ENCODE results near the gene SOD1. TPM values are rescaled to one million over a fixed set of nuclear protein-coding genes. Genes with fewer than 3 reads are reported as not detected.
"Not testable (repeated sequence)": the region's sequence is repeated elsewhere in the genome, so short reads cannot be mapped to it uniquely, and the experiment has no call there.

The SOD1 gene
- total RNA-seq, 1 donor from 2014 or later = 87.7 TPM

- Histone ChIP-seq H3K9me3 (no peaks in the 10 kb centered on the region), H3K27me3 (no peaks in the 10 kb centered on the region), H3K36me3 (no peaks in the 10 kb centered on the region), H3K4me1 (no peaks in the 10 kb centered on the region), H3K4me3 (no peak overlapping the region), H3K27ac (no peak overlapping the region)
- intact Hi-C loops (cut with DNase I) = no loop called here
- DNase-seq (ENCODE audit: low spot score in 2 of 2) = no peak
- no peak for TF ChIP-seq CTCF (IDR thresholded peaks at IDR 0.05)
These were observed 11.8 kb upstream of the SOD1 start for GRCh38 chr21:31647650-31648049.

- Histone ChIP-seq H3K4me1 (no peaks in the 10 kb centered on the region), H3K4me3 (no peak overlapping the region), H3K27me3 (no peaks in the 10 kb centered on the region), H3K36me3 (no peaks in the 10 kb centered on the region), H3K27ac (no peak overlapping the region), H3K9me3 (no peaks in the 10 kb centered on the region)
- no peak for DNase-seq (ENCODE audit: low spot score in 2 of 2)
- no peak for TF ChIP-seq CTCF (IDR thresholded peaks at IDR 0.05)
- intact Hi-C loops (cut with DNase I) = no loop called here
These were observed 8.6 kb upstream of the SOD1 start for GRCh38 chr21:31650930-31651329.

GRCh38 chr21:31651491-31651890 lies 8.0 kb upstream of the SOD1 start:
- H3K36me3 ChIP-seq; H3K4me1 ChIP-seq; H3K27ac ChIP-seq; H3K27me3 ChIP-seq; DNase-seq (ENCODE audit: low spot score in 2 of 2); H3K4me3 ChIP-seq; H3K9me3 ChIP-seq; intact Hi-C loops (cut with DNase I): not testable (repeated sequence)

- no peak overlapping the region for H3K4me3 ChIP-seq
- TF ChIP-seq CTCF (IDR thresholded peaks at IDR 0.05) = no peak
- no peaks in the 10 kb centered on the region for H3K27me3 ChIP-seq
- H3K36me3 ChIP-seq = no peaks in the 10 kb centered on the region
- no peak for DNase-seq (ENCODE audit: low spot score in 2 of 2)
- intact Hi-C loops (cut with DNase I) = no loop called here
- H3K4me1 ChIP-seq = peaks cover 0 to 4% of the 10 kb centered on the region in 2 donors
- H3K27ac ChIP-seq = no peak overlapping the region
- H3K9me3 ChIP-seq = no peaks in the 10 kb centered on the region
These were observed 5.2 kb upstream of the SOD1 start for GRCh38 chr21:31654340-31654739.

GRCh38 chr21:31654821-31655580 lies 4.5 kb upstream of the SOD1 start:
- not testable (repeated sequence) for H3K4me1 ChIP-seq; H3K9me3 ChIP-seq; H3K27ac ChIP-seq; DNase-seq (ENCODE audit: low spot score in 2 of 2); H3K36me3 ChIP-seq; H3K27me3 ChIP-seq; H3K4me3 ChIP-seq
- intact Hi-C loops (cut with DNase I) = loop anchor here (5.0 kb wide), 1 partner anchor 602 kb away; no protein-coding TSS in a partner anchor

- TF ChIP-seq CTCF (IDR thresholded peaks at IDR 0.05) = no peak
- Histone ChIP-seq H3K27ac (no peak overlapping the region), H3K4me1 (peaks cover 0 to 8% of the 10 kb centered on the region in 2 donors), H3K4me3 (no peak overlapping the region), H3K27me3 (no peaks in the 10 kb centered on the region), H3K9me3 (no peaks in the 10 kb centered on the region), H3K36me3 (peaks cover 0 to 1% of the 10 kb centered on the region in 2 donors)
- no peak for DNase-seq (ENCODE audit: low spot score in 2 of 2)
- intact Hi-C loops (cut with DNase I) = loop anchor here (5.0 kb wide), 1 partner anchor 601 kb away; no protein-coding TSS in a partner anchor
These were observed 3.0 kb upstream of the SOD1 start for GRCh38 chr21:31656199-31657095.

All from ascending aorta (tissue), 2 donors.